ENCODE measurements around the gene PI16. TPM values are rescaled to one million over a fixed set of nuclear protein-coding genes. Genes with fewer than 3 reads are reported as not detected.

PI16 gene
- total RNA-seq, 1 experiment from 2014 or later = not detected

DNA sequence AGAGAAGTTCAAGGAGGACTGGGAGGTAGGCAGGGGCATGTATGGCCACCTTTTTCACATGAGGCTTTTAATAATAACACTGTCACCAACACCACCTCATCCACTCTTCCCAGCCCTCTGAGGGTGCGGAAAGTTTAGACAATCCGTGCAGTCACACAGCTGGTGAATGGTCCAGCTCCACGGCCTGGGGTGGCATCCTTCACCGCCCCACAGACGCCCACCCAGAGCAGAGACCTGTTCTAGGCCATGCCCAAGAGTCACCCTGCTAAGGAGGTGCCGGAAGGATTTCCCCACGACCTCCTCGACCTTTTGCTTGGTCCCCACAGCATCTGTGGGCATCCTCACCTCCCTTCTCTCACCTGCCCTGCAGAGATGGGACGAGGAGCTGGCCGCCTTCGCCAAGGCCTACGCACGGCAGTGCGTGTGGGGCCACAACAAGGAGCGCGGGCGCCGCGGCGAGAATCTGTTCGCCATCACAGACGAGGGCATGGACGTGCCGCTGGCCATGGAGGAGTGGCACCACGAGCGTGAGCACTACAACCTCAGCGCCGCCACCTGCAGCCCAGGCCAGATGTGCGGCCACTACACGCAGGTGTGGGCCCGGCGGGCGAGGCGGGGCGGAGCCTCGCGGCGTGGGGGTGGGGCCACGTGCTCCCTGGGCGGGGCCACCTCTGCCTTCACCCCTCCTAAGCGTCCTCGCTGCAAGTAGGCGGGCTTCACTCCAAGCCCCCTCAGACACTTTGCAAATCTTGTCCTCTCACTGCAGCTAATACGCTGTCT, 4.4 kb downstream of the PI16 start:
- Histone ChIP-seq H3K36me3 (no peaks in the 10 kb centered on the region), H3K27me3 (no peaks in the 10 kb centered on the region), H3K9me3 (replicated peaks) (no peaks in the 10 kb centered on the region), H3K4me3 (no peak overlapping the region), H3K27ac (no peak overlapping the region), H3K4me1 (peaks cover 6% of the 10 kb centered on the region; the same call in 1 of the 2 replicates)
- no peak for DNase-seq

DNA sequence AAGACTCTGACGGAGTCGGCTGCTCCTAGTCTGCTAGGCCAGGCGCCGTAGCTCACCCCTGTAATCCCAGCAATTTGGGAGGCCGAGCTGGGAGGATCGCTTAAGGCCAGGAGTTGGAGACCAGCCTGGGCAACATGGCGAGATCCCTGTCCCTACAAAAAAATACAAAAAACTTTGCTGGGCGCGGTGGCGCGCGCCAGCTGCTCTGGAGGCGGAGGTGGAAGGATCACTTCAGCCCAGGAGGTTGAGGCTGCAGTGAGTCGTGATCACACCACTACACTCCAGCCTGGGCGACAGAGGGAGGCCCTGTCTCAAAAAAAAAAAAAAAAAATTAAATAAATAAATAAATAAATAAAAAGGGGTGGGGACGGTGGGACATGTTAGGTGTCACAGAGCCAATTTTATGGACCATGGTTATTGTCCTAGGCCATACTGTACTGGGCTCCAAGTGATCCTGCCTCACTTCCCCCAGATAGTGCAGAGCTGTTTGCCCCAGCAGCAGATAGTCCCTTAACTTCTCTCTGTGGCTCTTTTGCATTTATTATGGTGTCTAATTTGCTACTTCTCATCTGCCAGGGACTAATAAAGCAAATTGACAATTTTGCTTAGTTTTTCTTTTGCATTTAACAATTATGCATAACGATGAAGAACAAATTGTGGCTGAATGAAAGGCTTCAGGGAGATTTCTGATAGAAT, 5.2 kb downstream of the PI16 start:
- DNase-seq = no peak
- Histone ChIP-seq H3K27ac (no peak overlapping the region), H3K9me3 (replicated peaks) (no peaks in the 10 kb centered on the region), H3K4me3 (no peak overlapping the region), H3K27me3 (no peaks in the 10 kb centered on the region), H3K36me3 (no peaks in the 10 kb centered on the region), H3K4me1 (peaks cover 9% of the 10 kb centered on the region; the same call in 1 of the 2 replicates)

DNA sequence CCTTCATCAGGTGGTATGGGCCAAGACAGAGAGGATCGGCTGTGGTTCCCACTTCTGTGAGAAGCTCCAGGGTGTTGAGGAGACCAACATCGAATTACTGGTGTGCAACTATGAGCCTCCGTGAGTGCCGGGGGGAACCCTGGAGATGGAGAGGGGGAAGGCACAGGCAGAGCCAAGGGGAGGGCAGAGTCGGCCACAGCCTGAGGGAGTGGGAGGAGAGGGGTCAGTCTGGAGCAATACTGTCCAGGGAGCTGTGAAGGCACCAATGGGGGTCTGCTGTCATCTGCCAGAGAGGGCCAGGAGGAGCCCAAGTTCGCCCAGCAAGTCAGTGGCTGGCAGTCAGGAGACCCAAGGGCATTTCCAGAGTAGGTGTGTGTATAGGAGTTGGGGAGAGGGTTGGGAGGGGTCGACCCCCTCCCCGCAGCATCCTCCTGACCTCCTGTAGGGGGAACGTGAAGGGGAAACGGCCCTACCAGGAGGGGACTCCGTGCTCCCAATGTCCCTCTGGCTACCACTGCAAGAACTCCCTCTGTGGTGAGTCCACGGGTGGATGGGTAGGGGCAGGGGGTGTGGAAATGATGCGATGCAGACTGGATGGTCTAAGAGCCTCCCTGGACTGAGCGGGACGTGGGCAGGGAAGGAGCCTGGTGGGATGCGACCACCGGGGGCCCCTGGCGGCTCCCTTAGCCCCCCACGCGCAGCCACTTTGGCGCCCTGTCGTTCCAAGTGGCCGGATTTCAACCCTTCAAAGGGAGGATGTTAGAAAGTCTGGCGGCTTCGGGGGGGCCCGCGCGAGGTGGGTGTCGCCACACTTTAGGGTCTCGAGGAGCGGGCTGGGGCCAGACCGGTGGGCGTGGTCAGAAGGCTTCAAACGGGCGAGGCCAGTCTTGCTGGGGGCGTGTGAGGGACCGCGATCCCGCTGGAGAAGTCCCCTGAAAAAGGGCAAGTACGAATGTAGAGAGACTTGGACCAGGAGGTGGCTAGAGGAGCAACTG, 7.2 kb downstream of the PI16 start:
- no peak for DNase-seq
- Histone ChIP-seq H3K4me1 (peaks cover 9% of the 10 kb centered on the region; the same call in 1 of the 2 replicates), H3K27ac (no peak overlapping the region), H3K9me3 (replicated peaks) (no peaks in the 10 kb centered on the region), H3K4me3 (no peak overlapping the region), H3K27me3 (no peaks in the 10 kb centered on the region), H3K36me3 (no peaks in the 10 kb centered on the region)

DNA sequence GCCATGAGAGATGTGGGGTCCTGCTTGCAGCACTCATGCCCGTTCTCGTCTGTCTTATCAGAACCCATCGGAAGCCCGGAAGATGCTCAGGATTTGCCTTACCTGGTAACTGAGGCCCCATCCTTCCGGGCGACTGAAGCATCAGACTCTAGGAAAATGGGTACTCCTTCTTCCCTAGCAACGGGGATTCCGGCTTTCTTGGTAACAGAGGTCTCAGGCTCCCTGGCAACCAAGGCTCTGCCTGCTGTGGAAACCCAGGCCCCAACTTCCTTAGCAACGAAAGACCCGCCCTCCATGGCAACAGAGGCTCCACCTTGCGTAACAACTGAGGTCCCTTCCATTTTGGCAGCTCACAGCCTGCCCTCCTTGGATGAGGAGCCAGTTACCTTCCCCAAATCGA, 8.3 kb downstream of the PI16 start:
- Histone ChIP-seq H3K9me3 (replicated peaks) (no peaks in the 10 kb centered on the region), H3K4me1 (peaks cover 9% of the 10 kb centered on the region; the same call in 1 of the 2 replicates), H3K4me3 (no peak overlapping the region), H3K36me3 (peaks cover 4% of the 10 kb centered on the region), H3K27me3 (no peaks in the 10 kb centered on the region), H3K27ac (no peak overlapping the region)
- peak; percentile 45 to 50 for DNase-seq

DNA sequence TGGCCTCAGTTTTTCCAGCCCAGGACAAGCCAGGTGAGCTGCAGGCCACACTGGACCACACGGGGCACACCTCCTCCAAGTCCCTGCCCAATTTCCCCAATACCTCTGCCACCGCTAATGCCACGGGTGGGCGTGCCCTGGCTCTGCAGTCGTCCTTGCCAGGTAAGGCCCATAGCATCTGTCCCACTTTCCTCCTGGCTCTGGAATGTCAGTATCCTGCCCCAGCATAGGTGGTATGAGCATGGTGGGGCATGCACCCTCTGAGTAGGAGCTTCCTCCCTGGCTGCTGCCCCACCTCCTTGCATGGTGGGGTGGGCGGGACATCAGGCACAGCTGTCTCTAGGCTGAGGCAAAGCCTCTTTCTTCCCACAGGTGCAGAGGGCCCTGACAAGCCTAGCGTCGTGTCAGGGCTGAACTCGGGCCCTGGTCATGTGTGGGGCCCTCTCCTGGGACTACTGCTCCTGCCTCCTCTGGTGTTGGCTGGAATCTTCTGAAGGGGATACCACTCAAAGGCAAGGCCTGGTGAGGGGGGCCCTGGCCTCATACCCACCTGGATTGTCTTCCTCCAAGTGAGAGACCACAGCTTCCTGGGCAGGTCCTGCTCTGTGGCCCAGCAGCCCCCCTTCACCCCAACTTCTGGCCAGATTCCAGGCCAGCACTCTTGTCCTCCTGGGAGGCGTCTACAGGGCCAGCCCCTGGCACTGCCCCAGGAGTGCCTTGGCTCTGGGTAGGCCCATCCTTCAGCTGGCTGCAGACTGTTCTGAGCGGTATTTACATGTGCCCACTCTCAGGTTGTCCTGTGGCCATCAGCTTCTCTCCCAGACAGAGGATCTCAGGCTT, 9.1 kb downstream of the PI16 start:
- DNase-seq = peak; percentile 65 to 75
- no peaks in the 10 kb centered on the region for H3K27me3 ChIP-seq
- H3K36me3 ChIP-seq = peaks cover 11% of the 10 kb centered on the region
- H3K9me3 ChIP-seq (replicated peaks) = no peaks in the 10 kb centered on the region
- peaks cover 9% of the 10 kb centered on the region; the same call in 1 of the 2 replicates for H3K4me1 ChIP-seq
- H3K4me3 ChIP-seq = no peak overlapping the region
- no peak overlapping the region for H3K27ac ChIP-seq

DNA sequence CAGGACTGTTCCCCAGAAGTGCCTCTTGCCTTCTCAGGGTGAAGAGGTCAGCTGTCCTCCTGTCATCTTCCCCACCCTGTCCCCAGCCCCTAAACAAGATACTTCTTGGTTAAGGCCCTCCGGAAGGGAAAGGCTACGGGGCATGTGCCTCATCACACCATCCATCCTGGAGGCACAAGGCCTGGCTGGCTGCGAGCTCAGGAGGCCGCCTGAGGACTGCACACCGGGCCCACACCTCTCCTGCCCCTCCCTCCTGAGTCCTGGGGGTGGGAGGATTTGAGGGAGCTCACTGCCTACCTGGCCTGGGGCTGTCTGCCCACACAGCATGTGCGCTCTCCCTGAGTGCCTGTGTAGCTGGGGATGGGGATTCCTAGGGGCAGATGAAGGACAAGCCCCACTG, 9.8 kb downstream of the PI16 start:
- Histone ChIP-seq H3K27me3 (no peaks in the 10 kb centered on the region), H3K36me3 (peaks cover 11% of the 10 kb centered on the region), H3K9me3 (replicated peaks) (no peaks in the 10 kb centered on the region), H3K4me3 (no peak overlapping the region), H3K4me1 (peaks cover 9% of the 10 kb centered on the region; the same call in 1 of the 2 replicates), H3K27ac (no peak overlapping the region)
- no peak for DNase-seq

DNA sequence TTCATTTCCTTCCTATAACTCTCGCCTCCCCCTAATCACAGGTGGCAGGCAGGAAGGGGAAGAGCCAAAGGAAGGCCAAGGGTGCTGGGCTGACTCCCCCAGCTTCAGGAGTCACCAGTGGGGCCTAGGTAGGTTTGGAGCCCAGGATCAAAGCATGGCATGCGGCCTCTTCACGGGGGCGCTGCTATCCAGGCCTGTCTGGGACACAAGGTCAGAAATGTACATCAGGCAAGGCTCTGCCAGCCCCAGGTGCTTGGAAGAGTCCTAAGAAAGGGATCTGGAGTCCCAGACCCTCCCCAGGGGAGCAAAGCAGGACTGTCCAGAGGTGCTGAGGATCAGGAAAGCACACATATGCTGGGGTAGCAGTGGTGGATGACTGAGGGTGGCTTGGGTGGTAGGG, 10.4 kb downstream of the PI16 start:
- H3K4me3 ChIP-seq = no peak overlapping the region
- H3K4me1 ChIP-seq = peaks cover 9% of the 10 kb centered on the region; the same call in 1 of the 2 replicates
- no peak overlapping the region for H3K27ac ChIP-seq
- H3K36me3 ChIP-seq = peaks cover 14% of the 10 kb centered on the region
- no peaks in the 10 kb centered on the region for H3K27me3 ChIP-seq
- no peaks in the 10 kb centered on the region for H3K9me3 ChIP-seq (replicated peaks)
- no peak for DNase-seq

DNA sequence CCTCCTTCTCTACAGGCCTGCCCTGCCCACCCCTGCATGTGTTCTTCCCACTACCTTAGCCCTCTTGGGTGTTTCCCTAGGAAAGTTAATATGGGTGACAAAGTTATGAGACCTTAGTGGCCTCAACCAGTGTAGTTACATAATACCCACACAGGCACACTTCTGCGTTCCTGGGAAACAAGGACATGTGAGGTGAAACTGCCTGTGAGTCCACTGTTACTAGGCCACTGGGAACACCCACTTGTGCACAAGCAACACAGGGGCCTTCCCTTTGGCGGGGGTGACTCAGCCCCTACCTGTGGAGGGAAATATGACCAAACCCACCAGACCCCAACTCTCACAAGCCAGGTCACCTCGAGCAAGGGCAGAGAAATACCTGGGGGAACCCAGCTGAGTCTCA, 12.8 kb downstream of the PI16 start:
- no peaks in the 10 kb centered on the region for H3K27me3 ChIP-seq
- no peaks in the 10 kb centered on the region for H3K9me3 ChIP-seq (replicated peaks)
- peaks cover 31% of the 10 kb centered on the region for H3K36me3 ChIP-seq
- DNase-seq = no peak
- no peak overlapping the region for H3K27ac ChIP-seq
- no peak overlapping the region for H3K4me3 ChIP-seq
- H3K4me1 ChIP-seq = peaks cover 9% of the 10 kb centered on the region; the same call in 1 of the 2 replicates

DNA sequence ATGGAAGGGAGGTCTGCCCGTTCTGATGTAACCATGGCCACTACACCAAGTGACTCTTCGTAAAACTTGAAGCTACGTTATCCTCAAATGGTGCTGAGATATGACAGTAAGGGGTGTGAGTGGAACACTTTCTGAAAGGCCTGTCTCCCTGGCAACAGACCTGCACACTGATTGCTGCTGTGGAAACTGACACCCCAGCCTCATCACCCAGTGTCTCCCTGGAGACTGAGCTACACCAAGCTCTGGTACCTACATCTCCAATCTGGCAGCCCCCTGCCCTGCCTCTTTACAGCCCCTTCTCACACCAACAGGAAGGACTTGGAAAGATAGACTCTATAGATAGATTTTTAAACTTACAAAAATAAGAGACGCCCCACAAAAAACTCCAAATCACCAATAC, 13.2 kb downstream of the PI16 start:
- no peaks in the 10 kb centered on the region for H3K27me3 ChIP-seq
- peaks cover 35% of the 10 kb centered on the region for H3K36me3 ChIP-seq
- no peak for DNase-seq
- H3K27ac ChIP-seq = no peak overlapping the region
- H3K9me3 ChIP-seq (replicated peaks) = no peaks in the 10 kb centered on the region
- peaks cover 9% of the 10 kb centered on the region; the same call in 1 of the 2 replicates for H3K4me1 ChIP-seq
- no peak overlapping the region for H3K4me3 ChIP-seq

DNA sequence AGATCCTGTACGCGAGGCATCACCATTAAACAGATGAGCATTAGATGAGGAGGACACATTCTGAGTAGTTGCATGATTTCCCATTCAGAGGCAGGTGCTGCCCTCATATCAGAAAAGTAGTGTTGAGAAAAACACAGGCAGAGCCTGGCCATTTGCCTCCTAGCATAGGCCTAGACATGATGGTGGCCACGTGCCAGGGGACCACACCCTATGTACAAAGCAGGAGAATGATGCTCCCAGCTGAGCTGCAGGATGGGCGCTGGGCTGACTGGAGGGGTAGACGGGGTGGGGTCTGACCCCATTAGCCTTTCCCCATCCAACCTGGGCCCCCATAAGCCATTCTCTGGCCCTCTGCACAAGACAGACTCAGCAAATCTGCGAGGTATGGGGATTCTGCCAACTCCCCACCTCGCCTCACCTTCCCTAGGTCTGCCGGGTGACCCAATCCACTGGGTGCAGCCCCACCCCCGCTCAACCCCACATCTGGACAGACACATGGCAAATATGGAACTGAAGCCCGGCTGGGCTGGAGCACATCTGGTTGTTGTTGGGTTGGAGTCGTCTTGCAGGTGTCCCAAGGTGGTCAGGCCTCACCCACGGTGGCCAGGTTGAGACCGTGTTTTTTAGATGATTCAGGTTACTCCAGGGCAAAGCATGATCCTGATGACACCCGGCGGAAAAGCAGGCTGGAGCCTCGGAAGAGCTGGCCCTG, 13.9 kb downstream of the PI16 start:
- no peak for DNase-seq
- H3K4me1 ChIP-seq = peaks cover 7% of the 10 kb centered on the region; the same call in 1 of the 2 replicates
- H3K4me3 ChIP-seq = no peak overlapping the region
- H3K9me3 ChIP-seq (replicated peaks) = no peaks in the 10 kb centered on the region
- no peaks in the 10 kb centered on the region for H3K27me3 ChIP-seq
- H3K36me3 ChIP-seq = peaks cover 42% of the 10 kb centered on the region
- no peak overlapping the region for H3K27ac ChIP-seq

DNA sequence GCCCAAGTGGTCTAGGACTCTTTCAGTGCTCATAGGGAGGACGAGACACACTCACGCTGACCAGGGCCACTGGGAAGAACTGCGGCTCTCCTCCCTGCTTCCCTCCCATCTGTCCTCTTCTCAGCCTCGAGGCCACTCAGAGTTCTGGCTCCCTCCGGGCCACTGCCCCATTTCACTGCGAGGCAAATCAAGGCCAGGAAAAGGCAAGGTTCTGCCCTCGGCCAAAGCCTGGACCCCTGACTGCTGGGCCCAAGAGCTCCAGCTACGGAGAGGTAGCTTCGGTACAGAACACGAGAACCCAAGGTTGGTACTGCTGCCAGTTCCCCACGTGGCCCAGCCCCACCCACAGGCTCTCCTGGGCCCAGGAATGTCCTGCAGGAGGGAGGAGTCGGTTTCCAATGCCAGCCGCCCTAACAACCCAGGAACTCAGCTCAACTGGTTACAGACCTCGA, 14.7 kb downstream of the PI16 start:
- Histone ChIP-seq H3K4me1 (peaks cover under 1% of the 10 kb centered on the region), H3K4me3 (no peak overlapping the region), H3K27ac (no peak overlapping the region), H3K36me3 (peaks cover 50% of the 10 kb centered on the region), H3K9me3 (replicated peaks) (no peaks in the 10 kb centered on the region), H3K27me3 (no peaks in the 10 kb centered on the region)
- DNase-seq = no peak

DNA sequence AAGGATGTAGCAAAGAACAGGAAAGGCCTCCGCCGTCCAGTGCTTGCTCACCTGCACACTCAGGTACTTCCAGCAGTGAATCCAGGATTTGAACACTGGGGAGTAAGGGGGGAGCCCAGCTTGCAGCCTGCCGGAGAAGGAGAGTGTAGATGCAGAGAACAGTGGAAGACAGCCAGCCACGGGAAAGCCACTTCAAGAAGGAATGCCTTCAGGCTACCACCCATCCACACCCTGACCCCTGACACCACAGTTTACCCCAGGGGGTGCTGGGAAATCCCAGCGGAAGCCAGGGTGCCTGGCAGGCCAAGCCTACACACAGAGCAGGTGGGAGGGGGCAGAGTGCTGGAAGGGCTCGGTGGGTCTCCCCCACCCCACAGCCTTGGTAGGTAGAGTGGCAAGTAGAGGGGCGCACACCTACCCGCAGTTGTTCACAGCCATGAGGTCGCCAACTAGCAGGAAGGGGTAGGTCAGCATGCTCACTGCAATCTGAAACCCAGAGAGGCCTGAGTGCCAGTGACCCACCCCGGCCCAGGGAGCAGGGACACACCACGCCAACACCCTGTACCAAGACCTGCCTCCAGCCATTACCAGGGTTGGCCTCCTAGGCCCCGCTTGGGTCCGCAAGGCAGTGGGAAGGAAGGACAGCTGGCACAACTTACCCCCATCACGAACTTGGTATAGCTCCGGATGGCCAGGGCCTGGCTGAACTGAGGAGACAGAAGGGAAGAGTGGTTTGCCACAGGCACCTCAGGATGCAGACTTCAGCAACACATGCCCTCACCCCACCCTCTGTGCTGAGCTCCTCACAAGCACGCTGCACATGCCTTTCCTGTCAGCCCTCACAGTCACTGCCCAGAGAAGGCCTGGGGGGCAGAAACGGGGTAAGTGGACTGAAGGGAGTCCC, 15.7 kb downstream of the PI16 start:
- Histone ChIP-seq H3K4me3 (no peak overlapping the region), H3K4me1 (peaks cover 7% of the 10 kb centered on the region; the same call in 1 of the 2 replicates), H3K27me3 (no peaks in the 10 kb centered on the region), H3K9me3 (replicated peaks) (no peaks in the 10 kb centered on the region), H3K36me3 (peaks cover 60% of the 10 kb centered on the region), H3K27ac (no peak overlapping the region)
- no peak for DNase-seq
